Neuronal stem cell (in vitro differentiated cells): ENCODE data around the gene SMOC2.

Experiments used
- DNase-seq: peaks from one replicate; pipeline ENCODE4 v3.0.0-alpha.2; 2013; ENCODE audit warnings: low spot score
- H2AFZ ChIP-seq: one replicate; pipeline ENCODE4 v1.6.1; 2013; ENCODE audit warnings: mild to moderate bottlenecking, low read length, inconsistent platforms
- H2AK5ac ChIP-seq: 2 replicates; pipeline ENCODE4 v1.6.1; 2013; ENCODE audit warnings: low read depth, mild to moderate bottlenecking, inconsistent platforms, low read length, moderate library complexity, mixed read lengths
- H2BK120ac ChIP-seq: 2 replicates; pipeline ENCODE4 v1.6.1; 2013; ENCODE audit warnings: low read depth, mild to moderate bottlenecking, inconsistent platforms, low read length, moderate library complexity, mixed read lengths
- H2BK12ac ChIP-seq: one replicate; pipeline ENCODE4 v1.6.1; 2013; ENCODE audit warnings: low read length, inconsistent platforms
- H2BK15ac ChIP-seq: 2 replicates; pipeline ENCODE4 v1.6.1; 2013; ENCODE audit warnings: mild to moderate bottlenecking, low read length, inconsistent platforms, mixed read lengths
- H2BK5ac ChIP-seq: one replicate; pipeline ENCODE4 v1.6.1; 2013; ENCODE audit warnings: inconsistent platforms, mild to moderate bottlenecking, low read length, moderate library complexity
- H3K14ac ChIP-seq: one replicate; pipeline ENCODE4 v1.6.1; 2013; ENCODE audit warnings: low read length, inconsistent platforms
- H3K18ac ChIP-seq: 2 replicates; pipeline ENCODE4 v1.6.1; 2013; ENCODE audit warnings: low read length, inconsistent platforms
- H3K23ac ChIP-seq: 2 replicates; pipeline ENCODE4 v1.6.1; 2013; ENCODE audit warnings: low read depth, mild to moderate bottlenecking, mixed read lengths, low read length, inconsistent platforms; ENCODE audit not compliant: poor library complexity
- H3K27ac ChIP-seq: replicated peaks from 3 replicates; pipeline ENCODE4 v1.5.1; 2013; ENCODE audit warnings: low read length, inconsistent platforms
- H3K27me3 ChIP-seq, 3 experiments: 2 replicates each; pipeline ENCODE4 v1.6.1; 2013; ENCODE audit warnings: low read length in 3 of 3, mild to moderate bottlenecking in 2 of 3, inconsistent platforms in 1 of 3, low read depth in 1 of 3, mixed read lengths in 1 of 3, moderate library complexity in 1 of 3; ENCODE audit not compliant: control insufficient read depth in 3 of 3, insufficient read depth in 3 of 3
- H3K36me3 ChIP-seq, 2 donors: replicated peaks in 1 of 2; 2 replicates each; pipeline ENCODE4 v1.6.1; 2013; ENCODE audit warnings: low read length in 2 of 2; ENCODE audit not compliant: control insufficient read depth in 2 of 2, insufficient read depth in 2 of 2
- H3K4ac ChIP-seq: 2 replicates; pipeline ENCODE4 v1.6.1; 2013; ENCODE audit warnings: inconsistent platforms, mild to moderate bottlenecking, low read length, moderate library complexity
- H3K4me1 ChIP-seq, 2 donors: 1 replicate in 1 of 2; 2 replicates in 1 of 2; pipeline ENCODE4 v1.6.1; 2013; ENCODE audit warnings: low read length in 2 of 2, low read depth in 1 of 2; ENCODE audit not compliant: control insufficient read depth in 2 of 2, insufficient read depth in 1 of 2
- H3K4me2 ChIP-seq: one replicate; pipeline ENCODE4 v1.6.1; 2013; ENCODE audit warnings: mild to moderate bottlenecking, low read length, inconsistent platforms; ENCODE audit not compliant: insufficient read depth, poor library complexity, severe bottlenecking
- H3K4me3 ChIP-seq, 2 donors: 2 replicates each; pipeline ENCODE4 v1.5.1; 2013; ENCODE audit warnings: low read length in 2 of 2, mild to moderate bottlenecking in 2 of 2, inconsistent platforms in 1 of 2, moderate library complexity in 1 of 2
- H3K79me1 ChIP-seq: one replicate; pipeline ENCODE4 v1.6.1; 2013; ENCODE audit warnings: low read depth, mild to moderate bottlenecking, inconsistent platforms, low read length, moderate library complexity
- H3K9ac ChIP-seq: one replicate; pipeline ENCODE4 v1.6.1; 2013; ENCODE audit warnings: mild to moderate bottlenecking, low read depth, low read length, inconsistent platforms; ENCODE audit not compliant: poor library complexity
- H3K9me3 ChIP-seq, 2 donors: replicated peaks in 1 of 2; 2 replicates each; pipeline versions ENCODE3 to v1.6.1; 2013; ENCODE audit warnings: low read length in 2 of 2, mild to moderate bottlenecking in 2 of 2, inconsistent platforms in 1 of 2, low read depth in 1 of 2, mixed read lengths in 1 of 2, moderate library complexity in 1 of 2; ENCODE audit not compliant: control insufficient read depth in 2 of 2, insufficient read depth in 1 of 2
- H4K8ac ChIP-seq: one replicate; pipeline ENCODE4 v1.6.1; 2013; ENCODE audit warnings: low read depth, mild to moderate bottlenecking, inconsistent platforms, low read length, moderate library complexity
- H4K91ac ChIP-seq: one replicate; pipeline ENCODE4 v1.6.1; 2013; ENCODE audit warnings: low read length, low read depth, mild to moderate bottlenecking, inconsistent platforms; ENCODE audit not compliant: poor library complexity
- WGBS, 2 donors: extraction: QIAGEN DNeasy Blood & Tissue Kit; methylation state at CpG; one replicate each; pipeline ENCODE4 v1.1.7; 2013; ENCODE audit warnings: missing lambda C conversion rate in 2 of 2, mixed read lengths in 1 of 2; ENCODE audit not compliant: insufficient read length in 2 of 2, insufficient replicate concordance in 1 of 2; ENCODE audit errors: extremely low coverage in 2 of 2; 5-methylcytosine and 5-hydroxymethylcytosine counted together

Gene SMOC2

DNA sequence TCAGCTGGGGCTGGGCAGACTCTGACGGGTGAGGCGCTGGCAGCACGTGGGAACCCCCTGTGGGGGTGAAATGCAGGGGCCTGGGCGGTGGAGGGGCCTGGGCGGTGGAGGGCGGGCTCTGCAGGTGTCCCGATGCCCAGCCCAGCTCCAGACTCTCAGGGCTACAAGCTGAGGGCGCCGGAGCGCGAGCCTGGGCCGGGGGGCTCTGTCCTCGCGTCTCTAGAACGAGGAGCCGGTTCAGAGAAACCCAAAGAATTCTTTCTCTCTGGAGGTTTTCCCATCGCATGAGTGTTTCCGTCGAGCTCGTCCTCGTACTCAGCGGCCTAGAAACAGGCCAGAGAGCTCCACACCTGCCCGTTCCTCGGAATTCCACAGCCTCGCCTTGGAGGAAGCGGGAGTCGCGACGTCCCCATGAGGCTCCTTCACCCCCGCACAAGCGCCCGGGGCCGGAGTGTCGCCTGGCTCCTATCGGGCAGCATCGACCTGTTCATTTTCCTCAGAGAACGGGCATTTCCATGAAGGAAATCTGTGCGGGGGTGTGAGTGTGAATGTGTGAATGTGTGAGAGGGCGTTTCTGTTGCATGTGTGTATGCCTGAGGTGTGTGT lies 76.9 kb downstream of the SMOC2 start:
- Histone ChIP-seq H3K4me1 (peaks cover 0 to 2% of the 10 kb centered on the region in 2 donors), H3K9me3 (peaks cover 0 to 5% of the 10 kb centered on the region in 2 donors), H3K23ac (no peak overlapping the region), H3K4me3 (no peak overlapping the region), H2BK5ac (no peak overlapping the region), H3K36me3 (peaks cover 0 to 3% of the 10 kb centered on the region in 2 donors), H3K18ac (peak overlapping the region; percentile 84), H2AFZ (no peak overlapping the region), H3K9ac (no peak overlapping the region), H4K91ac (no peak overlapping the region), H3K79me1 (no peaks in the 10 kb centered on the region), H3K27ac (no peak overlapping the region), H3K14ac (peak overlapping the region; percentile 17), H3K4ac (no peak overlapping the region), H2BK15ac (no peak overlapping the region), H3K4me2 (no peak overlapping the region), H2AK5ac (no peak overlapping the region), H3K27me3 (no peaks in the 10 kb centered on the region), H4K8ac (no peak overlapping the region), H2BK12ac (no peak overlapping the region), H2BK120ac (no peak overlapping the region)
- DNase-seq: no peak
- no CpG with 5 or more reads among the region's 39 CpGs for WGBS, 2 donors

DNA sequence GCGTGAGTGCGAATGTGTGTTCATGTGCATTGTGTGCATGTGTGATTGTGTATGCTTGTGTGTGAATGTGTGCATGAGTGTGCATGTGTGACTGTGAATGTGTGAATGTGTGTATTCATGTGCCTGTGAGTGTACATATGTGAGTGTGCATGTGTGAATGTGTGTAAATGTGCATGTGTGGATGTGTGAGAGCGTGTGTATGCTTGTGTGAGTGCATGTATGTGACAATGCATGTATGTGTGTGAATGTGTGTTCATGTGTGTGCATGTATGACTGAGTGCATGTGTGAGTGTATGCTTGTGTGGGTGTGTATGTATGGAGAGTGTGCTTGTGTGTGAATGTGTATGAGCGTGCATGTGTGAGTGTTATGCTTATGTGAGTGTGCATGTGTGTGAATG lies 77.4 kb downstream of the SMOC2 start:
- no peaks in the 10 kb centered on the region for H3K27me3 ChIP-seq
- H3K18ac ChIP-seq: no peak overlapping the region
- H3K4me3 ChIP-seq: no peak overlapping the region
- H2AK5ac ChIP-seq: no peak overlapping the region
- peaks cover 0 to 5% of the 10 kb centered on the region in 2 donors for H3K9me3 ChIP-seq
- no peak overlapping the region for H2BK15ac ChIP-seq
- no peak overlapping the region for H2BK120ac ChIP-seq
- H2BK12ac ChIP-seq: peak overlapping the region; percentile 3
- WGBS, 2 donors: no CpG with 5 or more reads among the region's 4 CpGs
- H2BK5ac ChIP-seq: no peak overlapping the region
- H3K4ac ChIP-seq: no peak overlapping the region
- peak overlapping the region; percentile 83 for H3K9ac ChIP-seq
- no peak overlapping the region for H2AFZ ChIP-seq
- peaks cover 0 to 2% of the 10 kb centered on the region in 2 donors for H3K4me1 ChIP-seq
- H4K8ac ChIP-seq: no peak overlapping the region
- no peak for DNase-seq
- H3K23ac ChIP-seq: peak overlapping the region; percentile 3
- H3K79me1 ChIP-seq: no peaks in the 10 kb centered on the region
- H3K4me2 ChIP-seq: no peak overlapping the region
- no peak overlapping the region for H3K27ac ChIP-seq
- H4K91ac ChIP-seq: no peak overlapping the region
- peaks cover 0 to 3% of the 10 kb centered on the region in 2 donors for H3K36me3 ChIP-seq
- peak overlapping the region; percentile 25 for H3K14ac ChIP-seq

DNA sequence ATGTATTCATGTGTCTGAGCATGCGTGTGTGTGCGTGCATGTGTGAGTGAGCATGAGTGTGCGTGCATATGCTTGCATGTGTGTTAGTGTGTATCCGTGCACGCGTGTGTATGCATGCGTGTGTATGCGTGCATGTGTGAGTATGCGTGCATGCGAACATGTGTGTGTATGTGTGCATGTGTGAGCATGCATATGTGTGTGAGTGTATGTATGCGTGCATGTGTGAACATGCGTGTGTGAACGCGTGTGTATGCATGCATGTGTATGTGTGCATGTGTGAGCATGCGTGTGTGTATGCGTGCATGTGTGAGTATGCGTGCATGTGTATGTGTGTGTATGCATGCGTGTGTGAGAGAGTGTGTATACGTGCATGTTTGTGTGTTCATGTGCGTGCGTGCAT lies 77.9 kb downstream of the SMOC2 start:
- H3K4me3 ChIP-seq: peak overlapping the region in 1 of 2 donors; percentile 64
- H3K79me1 ChIP-seq: no peaks in the 10 kb centered on the region
- peak overlapping the region; percentile 33 for H4K8ac ChIP-seq
- H2BK12ac ChIP-seq: peak overlapping the region; percentile 3
- H3K9ac ChIP-seq: peak overlapping the region; percentile 83
- no peak overlapping the region for H3K4me2 ChIP-seq
- H3K4me1 ChIP-seq: peaks cover 0 to 2% of the 10 kb centered on the region in 2 donors
- no peak overlapping the region for H2BK15ac ChIP-seq
- no CpG with 5 or more reads among the region's 21 CpGs for WGBS, 2 donors
- peaks cover 0 to 3% of the 10 kb centered on the region in 2 donors for H3K36me3 ChIP-seq
- H3K27me3 ChIP-seq: no peaks in the 10 kb centered on the region
- H3K9me3 ChIP-seq: peaks cover 0 to 5% of the 10 kb centered on the region in 2 donors
- H3K23ac ChIP-seq: peak overlapping the region; percentile 3
- peak overlapping the region; percentile 81 for H4K91ac ChIP-seq
- H3K18ac ChIP-seq: peak overlapping the region; percentile 40
- DNase-seq: no peak
- no peak overlapping the region for H2BK120ac ChIP-seq
- no peak overlapping the region for H2AFZ ChIP-seq
- H3K14ac ChIP-seq: peak overlapping the region; percentile 25
- H3K4ac ChIP-seq: peak overlapping the region; percentile 4
- no peak overlapping the region for H2AK5ac ChIP-seq
- H2BK5ac ChIP-seq: no peak overlapping the region
- H3K27ac ChIP-seq: no peak overlapping the region

DNA sequence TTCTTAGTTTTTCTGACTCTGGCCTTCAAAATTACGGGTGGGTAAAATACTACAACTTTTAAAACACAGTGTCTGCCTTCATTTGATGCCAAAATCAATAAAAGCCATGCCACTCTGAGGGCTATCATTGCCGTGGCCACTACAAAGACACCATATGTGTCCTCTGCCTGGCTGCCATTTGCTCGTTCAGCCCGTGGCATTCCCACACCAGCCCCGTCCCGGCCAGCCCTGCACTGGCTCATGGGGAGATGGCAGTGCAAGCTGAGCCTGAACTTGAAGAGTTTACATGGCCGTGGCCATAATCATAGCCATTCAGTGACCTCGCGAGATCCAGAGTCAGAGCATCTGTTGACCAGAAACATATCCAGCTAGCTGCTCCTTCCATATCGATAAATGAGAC lies 79.2 kb downstream of the SMOC2 start:
- Histone ChIP-seq H3K4me3 (no peak overlapping the region), H3K9ac (no peak overlapping the region), H3K23ac (no peak overlapping the region), H4K8ac (no peak overlapping the region), H4K91ac (no peak overlapping the region), H2BK120ac (no peak overlapping the region), H2BK15ac (no peak overlapping the region), H3K4me1 (peaks cover 0 to 2% of the 10 kb centered on the region in 2 donors), H2AK5ac (no peak overlapping the region), H3K27ac (no peak overlapping the region), H2BK5ac (no peak overlapping the region), H3K27me3 (no peaks in the 10 kb centered on the region), H2AFZ (no peak overlapping the region), H3K14ac (no peak overlapping the region), H2BK12ac (no peak overlapping the region), H3K36me3 (peaks cover 0 to 3% of the 10 kb centered on the region in 2 donors), H3K4ac (no peak overlapping the region), H3K9me3 (peaks cover 0 to 5% of the 10 kb centered on the region in 2 donors), H3K79me1 (no peaks in the 10 kb centered on the region), H3K18ac (no peak overlapping the region), H3K4me2 (no peak overlapping the region)
- no peak for DNase-seq
- no CpG with 5 or more reads among the region's 10 CpGs for WGBS, 2 donors
